ENCODE measurements around the gene XAB2.

Gene XAB2

GRCh38 chr19:7596211-7596937 is 33.0 kb downstream of the XAB2 start:
- TF ChIP-seq CTCF (IDR thresholded peaks at IDR 0.05; ENCODE audit: insufficient read depth, low read depth, low read length, missing control alignments): no peak
- peak overlapping the region; percentile 42 for H3K4me3 ChIP-seq (ENCODE audit: low read depth, low read length)
- DNase-seq (ENCODE audit: low read depth): no peak

GRCh38 chr19:7595466-7596133 is 33.7 kb downstream of the XAB2 start, which contains the start of gene CAMSAP3:
TSS of gene CAMSAP3 (plus strand) at chr19:7595863. CDS start at chr19:7596003, 140 bp downstream.
- H3K4me3 ChIP-seq (ENCODE audit: low read depth, low read length): peak within 1 kb of the TSS; percentile 42
- peak; percentile 54 for DNase-seq (ENCODE audit: low read depth)
- TF ChIP-seq CTCF (IDR thresholded peaks at IDR 0.05; ENCODE audit: insufficient read depth, low read depth, low read length, missing control alignments): no peak

- TF ChIP-seq CTCF (IDR thresholded peaks at IDR 0.05; ENCODE audit: insufficient read depth, low read depth, low read length, missing control alignments): no peak
- DNase-seq (ENCODE audit: low read depth): no peak
- H3K4me3 ChIP-seq (ENCODE audit: low read depth, low read length): no peak overlapping the region
These were observed 39.1 kb downstream of the XAB2 start for GRCh38 chr19:7590256-7590655.

GRCh38 chr19:7589822-7590221 is 39.5 kb downstream of the XAB2 start:
- DNase-seq (ENCODE audit: low read depth): no peak
- TF ChIP-seq CTCF (IDR thresholded peaks at IDR 0.05; ENCODE audit: insufficient read depth, low read depth, low read length, missing control alignments): no peak
- no peak overlapping the region for H3K4me3 ChIP-seq (ENCODE audit: low read depth, low read length)

GRCh38 chr19:7582446-7582845 is 46.9 kb downstream of the XAB2 start:
- no peak overlapping the region for H3K4me3 ChIP-seq (ENCODE audit: low read depth, low read length)
- no peak for DNase-seq (ENCODE audit: low read depth)

GRCh38 chr19:7579182-7579581 is 50.2 kb downstream of the XAB2 start:
- no peak for DNase-seq (ENCODE audit: low read depth)
- no peak for TF ChIP-seq CTCF (IDR thresholded peaks at IDR 0.05; ENCODE audit: insufficient read depth, low read depth, low read length, missing control alignments)

More at GRCh38 chr19:7582446-7582845, 46.9 kb downstream of the XAB2 start:
- TF ChIP-seq CTCF (IDR thresholded peaks at IDR 0.05; ENCODE audit: insufficient read depth, low read depth, low read length, missing control alignments): no peak

More at GRCh38 chr19:7579182-7579581, 50.2 kb downstream of the XAB2 start:
- H3K4me3 ChIP-seq (ENCODE audit: low read depth, low read length): no peak overlapping the region

Measured in GM12865 (cell line).